ENCODE data around the gene KIAA1755.

KIAA1755 gene

GRCh38 chr20:38211200-38212097 lies 49.1 kb downstream of the KIAA1755 start:
- no peak for DNase-seq (ENCODE audit: low read depth)
- no peak overlapping the region for H3K4me3 ChIP-seq (ENCODE audit: low read depth, low read length)

DNA sequence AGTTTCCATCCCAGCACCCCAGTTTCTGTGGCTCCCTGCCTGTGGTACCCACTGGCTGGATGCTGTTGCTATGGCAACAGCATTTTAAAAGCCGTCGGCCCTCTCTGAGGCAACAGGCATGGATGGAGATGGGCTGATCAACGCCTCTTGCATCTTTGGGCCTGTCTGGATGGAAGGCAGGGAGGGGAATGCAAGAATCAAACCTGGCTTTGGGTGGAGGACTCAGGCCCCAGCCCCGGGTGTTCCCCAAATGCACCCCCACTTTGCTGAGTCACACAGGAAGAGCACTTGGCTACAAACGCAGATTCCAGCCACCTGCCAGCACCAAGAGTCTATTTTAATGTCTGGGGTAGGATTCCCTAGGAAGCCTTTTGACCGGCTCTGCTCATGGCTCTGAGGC lies 49.8 kb downstream of the KIAA1755 start:
- no peak overlapping the region for H3K4me3 ChIP-seq (ENCODE audit: low read depth, low read length)
- DNase-seq (ENCODE audit: low read depth): no peak

- no peak for DNase-seq (ENCODE audit: low read depth)
- H3K4me3 ChIP-seq (ENCODE audit: low read depth, low read length): no peak overlapping the region
These were observed 50.7 kb downstream of the KIAA1755 start for GRCh38 chr20:38209736-38210405.

- H3K4me3 ChIP-seq (ENCODE audit: low read depth, low read length): no peak overlapping the region
- no peak for DNase-seq (ENCODE audit: low read depth)
These were observed 51.4 kb downstream of the KIAA1755 start for GRCh38 chr20:38209054-38209675.

GRCh38 chr20:38208523-38208922 lies 52.0 kb downstream of the KIAA1755 start:
- no peak overlapping the region for H3K4me3 ChIP-seq (ENCODE audit: low read depth, low read length)
- no peak for DNase-seq (ENCODE audit: low read depth)

- no peak overlapping the region for H3K4me3 ChIP-seq (ENCODE audit: low read depth, low read length)
These were observed 52.4 kb downstream of the KIAA1755 start for GRCh38 chr20:38208088-38208487.

GRCh38 chr20:38207621-38208020 lies 52.9 kb downstream of the KIAA1755 start:
- DNase-seq (ENCODE audit: low read depth): no peak
- no peak overlapping the region for H3K4me3 ChIP-seq (ENCODE audit: low read depth, low read length)

More at GRCh38 chr20:38208088-38208487, 52.4 kb downstream of the KIAA1755 start:
- DNase-seq (ENCODE audit: low read depth): no peak

DNA sequence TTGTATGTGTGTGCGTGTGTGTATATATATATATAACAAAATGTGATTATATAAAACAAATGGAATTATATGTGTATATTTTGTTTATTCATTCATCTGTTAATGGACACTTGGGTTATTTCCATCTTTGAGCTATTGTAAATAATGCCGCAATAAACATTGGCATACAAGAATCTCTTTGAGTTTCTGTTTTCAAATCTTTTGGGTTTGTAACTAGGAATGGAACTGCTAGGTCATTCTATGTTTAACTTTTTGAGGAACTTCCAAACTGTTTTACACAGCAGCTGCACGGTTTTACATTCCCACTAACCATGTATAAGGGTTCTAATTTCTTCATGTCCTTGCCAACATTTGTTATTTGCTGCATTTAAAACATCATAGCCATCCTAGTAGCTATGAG lies 55.5 kb downstream of the KIAA1755 start:
- DNase-seq (ENCODE audit: low read depth): no peak

GRCh38 chr20:38203981-38204357 lies 56.6 kb downstream of the KIAA1755 start:
- DNase-seq (ENCODE audit: low read depth): no peak
- no peak overlapping the region for H3K4me3 ChIP-seq (ENCODE audit: low read depth, low read length)

More for the DNA sequence above, 55.5 kb downstream of the KIAA1755 start:
- no peak overlapping the region for H3K4me3 ChIP-seq (ENCODE audit: low read depth, low read length)

DNA sequence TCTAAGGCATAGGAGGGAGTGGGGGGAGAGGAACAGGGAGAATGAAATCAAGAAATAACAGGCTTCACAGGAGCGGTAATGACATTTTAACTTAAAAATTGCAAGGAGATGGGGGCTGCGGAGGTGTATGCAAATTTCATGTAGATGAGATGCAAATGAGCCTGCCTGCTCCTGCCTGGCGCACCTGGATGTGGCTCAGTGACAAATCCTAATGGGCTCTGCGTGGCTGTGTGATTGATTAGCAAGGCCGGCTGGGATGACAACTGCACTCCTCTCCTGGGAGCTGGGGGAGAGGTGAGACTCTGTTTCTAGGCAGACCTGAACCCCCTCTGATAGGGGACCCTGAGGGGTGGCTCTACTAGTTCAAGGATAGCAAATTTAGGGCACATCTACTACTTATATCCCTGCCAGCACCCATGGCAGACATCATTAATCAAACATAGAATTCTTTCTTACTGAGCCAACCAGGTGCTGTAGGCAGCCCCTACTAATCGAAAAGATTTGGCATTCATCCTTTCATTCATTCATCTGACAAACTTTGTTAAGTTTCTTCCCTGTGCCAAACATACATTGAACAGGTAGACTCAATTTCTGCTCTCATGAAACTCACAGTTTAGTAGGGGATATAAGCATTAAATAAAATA lies 57.1 kb downstream of the KIAA1755 start:
- DNase-seq (ENCODE audit: low read depth): no peak
- no peak overlapping the region for H3K4me3 ChIP-seq (ENCODE audit: low read depth, low read length)

DNA sequence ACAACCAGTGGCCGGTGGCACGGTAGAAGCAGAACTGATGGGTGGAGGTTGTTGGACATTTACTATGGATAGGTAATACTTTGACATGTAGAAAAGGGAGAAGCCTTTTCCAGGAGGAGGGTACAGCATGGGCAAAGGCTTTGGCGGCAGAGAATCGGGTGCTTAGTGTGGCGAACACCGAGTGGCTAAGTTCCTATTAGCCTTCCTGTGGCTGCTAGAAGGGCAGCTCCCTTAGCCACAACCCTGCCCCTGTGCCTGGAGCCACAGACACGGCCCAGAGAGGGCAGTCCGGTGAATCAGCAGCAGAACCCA lies 57.6 kb downstream of the KIAA1755 start:
- H3K4me3 ChIP-seq (ENCODE audit: low read depth, low read length): no peak overlapping the region
- no peak for DNase-seq (ENCODE audit: low read depth)

DNA sequence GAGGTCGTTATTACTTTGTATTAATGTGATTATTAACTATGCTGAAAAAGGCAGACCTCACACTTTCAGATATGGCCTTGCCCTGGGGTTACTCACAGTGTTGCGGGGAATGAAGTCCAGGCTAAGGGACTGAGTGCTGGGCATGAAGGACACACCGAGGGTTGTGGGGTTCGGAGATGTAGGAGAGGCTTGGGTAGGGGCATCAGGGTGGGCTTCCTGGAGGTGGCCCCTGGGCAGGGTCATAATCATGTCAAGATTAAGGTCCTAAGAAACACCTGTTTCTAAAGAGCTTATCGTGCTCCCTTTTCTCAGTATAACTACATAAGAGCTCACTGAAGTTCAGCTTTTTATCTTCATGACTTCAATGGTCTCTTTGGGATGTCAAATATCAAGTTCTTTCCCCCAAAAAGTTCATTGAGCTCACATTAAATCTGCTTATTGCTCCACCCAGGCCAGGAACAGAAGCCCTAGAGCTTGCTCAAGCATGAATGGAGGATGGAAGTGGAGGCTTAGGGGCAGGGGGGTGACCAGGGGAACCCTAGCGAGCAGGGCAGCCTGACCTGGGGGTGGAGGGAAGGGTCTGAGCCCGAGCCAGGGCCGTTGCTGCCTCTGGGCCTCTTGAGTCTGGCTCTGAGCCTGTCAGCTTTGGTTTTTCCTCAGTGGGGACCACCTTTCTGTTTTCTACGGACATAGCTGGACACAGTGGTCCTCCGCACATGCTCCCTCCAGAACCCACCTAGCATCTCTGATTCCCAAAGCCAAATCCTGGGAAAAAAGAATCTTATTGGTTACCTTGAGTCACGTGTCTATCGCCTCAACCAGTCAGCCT lies 58.2 kb downstream of the KIAA1755 start:
- no peak overlapping the region for H3K4me3 ChIP-seq (ENCODE audit: low read depth, low read length)
- DNase-seq (ENCODE audit: low read depth): no peak

DNA sequence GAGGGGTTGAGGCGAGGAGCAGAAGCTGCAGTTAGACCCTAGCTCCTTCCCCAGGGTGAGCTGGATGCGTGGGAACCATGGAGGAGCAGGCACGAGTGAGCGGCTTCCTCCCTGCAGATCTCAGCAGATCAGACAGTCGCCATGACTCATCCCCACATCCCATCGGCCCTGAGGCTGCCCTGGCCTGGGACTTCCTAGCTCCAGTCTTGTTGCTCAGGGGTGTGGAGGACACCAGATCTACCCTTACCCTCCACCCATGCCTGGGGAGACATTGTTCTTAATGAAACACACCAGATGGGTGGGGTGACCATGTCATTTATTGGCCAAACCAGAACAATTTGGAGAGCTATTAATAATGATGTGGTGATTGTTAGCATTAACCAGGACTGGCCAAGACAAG lies 59.2 kb downstream of the KIAA1755 start:
- H3K4me3 ChIP-seq (ENCODE audit: low read depth, low read length): no peak overlapping the region
- peak; percentile 68 for DNase-seq (ENCODE audit: low read depth)

GRCh38 chr20:38200646-38201045 lies 59.9 kb downstream of the KIAA1755 start:
- no peak for DNase-seq (ENCODE audit: low read depth)
- no peak overlapping the region for H3K4me3 ChIP-seq (ENCODE audit: low read depth, low read length)

- DNase-seq (ENCODE audit: low read depth): no peak
- H3K4me3 ChIP-seq (ENCODE audit: low read depth, low read length): no peak overlapping the region
These were observed 60.8 kb downstream of the KIAA1755 start for GRCh38 chr20:38199501-38200390.

DNA sequence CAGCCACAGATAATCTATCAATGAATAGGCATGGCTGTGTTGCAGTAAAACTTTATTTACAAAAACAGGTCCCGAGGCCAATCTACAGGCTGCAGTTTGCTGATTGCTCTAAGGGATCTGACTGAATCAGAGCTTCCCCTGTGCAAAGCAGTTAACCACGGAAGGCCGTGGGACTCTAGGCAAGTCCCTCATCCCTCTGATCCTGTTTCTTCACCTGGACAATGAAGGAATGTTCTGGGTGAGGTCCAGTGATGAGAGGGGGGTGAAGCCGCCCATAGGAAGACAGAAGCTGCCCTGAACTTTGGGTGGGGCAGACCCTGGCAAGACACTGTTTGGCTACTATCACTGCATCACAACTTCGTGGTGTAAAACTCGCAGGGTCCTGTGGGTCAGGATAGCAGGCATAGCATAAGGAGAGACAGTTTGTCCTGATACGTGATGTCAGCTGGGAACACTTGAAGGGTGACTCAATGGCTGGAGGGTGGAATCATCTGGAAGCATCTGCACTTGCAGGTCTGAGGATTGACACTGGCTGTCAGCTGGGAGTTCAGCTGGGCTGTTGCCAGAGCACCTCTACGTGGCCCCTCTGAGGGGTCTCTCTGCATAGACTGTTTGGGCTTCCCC lies 62.2 kb downstream of the KIAA1755 start:
- peak; percentile 38 for DNase-seq (ENCODE audit: low read depth)
- H3K4me3 ChIP-seq (ENCODE audit: low read depth, low read length): no peak overlapping the region

GRCh38 chr20:38197619-38198018 lies 62.9 kb downstream of the KIAA1755 start:
- no peak overlapping the region for H3K4me3 ChIP-seq (ENCODE audit: low read depth, low read length)

DNA sequence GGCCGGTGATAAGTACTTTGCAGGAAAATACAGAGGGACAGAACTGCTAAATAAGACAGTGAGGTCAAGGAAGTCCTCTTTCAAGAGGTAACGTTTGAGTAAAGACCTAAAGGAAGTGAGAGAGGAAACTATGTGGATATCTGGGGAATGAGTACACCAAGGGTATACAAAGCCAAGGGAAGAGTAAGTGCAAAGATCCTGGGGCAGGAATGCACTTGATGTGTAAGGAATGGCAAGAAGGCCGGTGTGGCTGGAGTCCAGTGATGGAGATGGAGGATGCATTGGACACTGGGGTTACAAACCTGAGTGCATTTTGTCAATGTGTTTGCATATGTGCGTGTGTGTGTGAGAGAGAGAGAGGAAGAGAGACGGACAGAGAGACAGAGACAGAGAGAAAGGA lies 63.3 kb downstream of the KIAA1755 start:
- no peak for DNase-seq (ENCODE audit: low read depth)
- no peak overlapping the region for H3K4me3 ChIP-seq (ENCODE audit: low read depth, low read length)

More at GRCh38 chr20:38197619-38198018, 62.9 kb downstream of the KIAA1755 start:
- no peak for DNase-seq (ENCODE audit: low read depth)

All from skeletal muscle cell (primary cell).